GM21515 (cell line): Measurements from ENCODE around the gene RRN3.
"Not testable (repeated sequence)": the region's sequence is repeated elsewhere in the genome, so short reads cannot be mapped to it uniquely, and the experiment has no call there.

ENCODE experiments used
- ATAC-seq: cut with Tn5 transposase; IDR thresholded peaks from one replicate; pipeline ENCODE4 v1.9.1; 2021; ENCODE audit not compliant: unreplicated experiment

Gene RRN3

DNA sequence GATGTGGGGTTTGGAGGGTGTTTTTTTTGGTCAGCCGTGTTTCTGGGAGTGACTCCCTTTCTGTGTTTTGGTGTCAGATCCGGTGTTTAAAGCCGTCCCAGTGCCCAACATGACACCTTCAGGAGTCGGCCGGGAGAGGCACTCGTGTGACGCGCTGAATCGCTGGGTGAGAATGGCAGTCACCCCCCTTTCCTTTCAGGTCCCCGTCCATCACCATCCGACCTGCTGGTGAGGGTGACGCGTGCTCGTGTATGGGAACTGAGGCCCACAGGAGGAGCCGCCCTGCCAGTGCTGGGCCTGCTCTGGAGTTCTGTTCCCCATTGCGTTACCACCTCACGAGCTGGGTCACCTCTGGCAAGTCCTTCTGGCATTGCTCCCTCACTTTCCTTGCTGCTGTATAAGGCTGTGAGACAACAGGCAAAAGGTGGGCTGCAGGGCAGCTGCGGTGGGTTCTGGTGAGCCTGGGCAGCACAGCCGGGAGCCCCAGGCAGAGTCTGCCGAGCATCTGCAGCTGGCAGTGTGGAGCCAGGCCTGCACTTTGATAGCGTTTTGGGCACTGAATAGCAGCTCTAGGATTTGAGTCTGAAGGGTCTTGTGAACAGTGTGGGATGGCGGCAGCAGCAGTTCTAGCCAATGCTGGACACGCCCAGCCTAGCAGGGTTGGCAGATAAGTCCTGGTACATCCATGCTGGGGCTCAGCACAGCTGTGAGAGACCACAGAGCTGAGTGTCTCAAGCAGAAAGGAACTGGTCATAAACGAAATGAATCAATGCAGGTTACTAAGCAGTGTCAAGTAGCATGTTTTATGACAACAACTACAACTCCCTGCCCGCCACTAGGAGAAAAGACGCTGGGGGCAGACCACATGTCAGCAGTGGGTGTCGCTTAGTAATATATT lies 65.0 kb downstream of the RRN3 start:
- not testable (repeated sequence) for ATAC-seq

DNA sequence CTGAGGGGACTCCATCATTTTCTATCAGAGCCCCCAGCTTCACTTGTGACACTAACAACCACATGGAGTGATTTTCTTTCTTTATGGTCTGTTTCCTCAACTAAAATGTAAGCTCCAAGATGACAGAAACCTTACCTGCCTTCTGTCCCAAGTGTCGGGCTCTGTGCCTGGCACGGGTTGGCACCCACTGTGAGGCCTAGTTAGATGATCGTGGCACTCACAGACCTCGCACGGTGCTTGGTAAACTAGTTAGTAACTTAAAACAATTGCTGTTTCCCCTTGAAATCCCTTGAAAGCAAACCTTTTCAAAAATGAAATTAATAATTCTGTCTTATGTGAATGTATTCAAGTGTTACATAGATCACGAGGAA lies 65.7 kb downstream of the RRN3 start:
- not testable (repeated sequence) for ATAC-seq

DNA sequence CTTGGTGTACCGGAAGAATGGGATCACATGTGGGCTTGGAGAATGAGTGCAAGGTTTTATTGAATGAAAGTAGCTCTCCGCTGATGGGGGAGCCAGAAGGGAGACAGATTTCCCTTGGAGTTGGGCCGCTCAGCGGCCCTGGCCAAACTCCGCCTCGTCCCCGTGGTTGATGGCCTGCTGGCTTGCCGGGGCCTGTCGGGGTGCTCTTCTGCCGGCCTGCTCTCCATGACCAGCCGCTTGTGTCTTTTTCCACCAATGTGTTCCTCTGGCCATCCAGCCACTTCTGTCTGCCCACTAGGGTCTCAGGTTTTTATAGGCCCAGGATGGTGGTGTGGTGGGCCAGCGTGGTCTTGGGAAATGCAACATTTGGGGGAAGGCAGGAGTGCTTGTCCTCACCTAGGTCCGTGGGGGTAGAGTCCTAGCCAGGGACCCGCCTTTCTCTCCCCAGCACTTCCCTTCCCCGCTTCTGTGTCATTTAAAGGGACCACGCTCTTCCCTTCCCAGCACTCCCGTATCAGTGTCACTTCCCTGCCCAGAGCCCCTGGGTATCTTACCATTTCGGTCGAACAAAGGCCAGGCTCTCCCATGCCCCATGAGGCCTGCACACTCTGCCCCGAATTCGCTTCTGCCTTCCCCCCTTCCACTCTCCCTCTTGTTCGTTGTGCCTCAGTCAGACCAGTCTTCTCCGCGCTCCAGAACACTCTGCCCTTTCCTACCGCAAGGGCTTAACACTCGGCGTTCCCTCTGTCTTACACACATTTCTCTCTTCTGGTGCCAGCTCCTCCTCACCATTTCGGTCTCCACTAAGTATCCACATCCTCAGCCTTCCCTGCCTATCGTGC lies 66.3 kb downstream of the RRN3 start:
- ATAC-seq: not testable (repeated sequence)

DNA sequence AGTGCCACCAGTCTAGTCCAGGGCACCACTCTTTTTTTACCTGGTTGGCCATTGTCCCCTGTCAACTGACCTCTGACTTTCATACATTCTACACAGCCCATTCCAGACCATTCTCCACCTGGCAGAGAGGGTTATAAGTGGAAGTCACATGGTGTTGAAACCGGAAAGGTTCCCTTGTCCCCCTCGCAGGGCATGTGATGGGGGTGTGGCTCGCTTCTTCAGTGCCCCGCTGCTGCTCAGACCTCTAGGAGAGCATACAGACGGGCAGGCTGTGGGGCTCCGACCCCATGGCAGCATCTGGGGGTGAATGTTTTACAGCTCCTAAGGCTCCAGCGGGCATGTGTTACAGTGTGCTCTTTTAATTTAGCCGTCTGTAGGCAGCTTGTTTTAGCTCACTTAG lies 67.0 kb downstream of the RRN3 start:
- ATAC-seq: not testable (repeated sequence)

DNA sequence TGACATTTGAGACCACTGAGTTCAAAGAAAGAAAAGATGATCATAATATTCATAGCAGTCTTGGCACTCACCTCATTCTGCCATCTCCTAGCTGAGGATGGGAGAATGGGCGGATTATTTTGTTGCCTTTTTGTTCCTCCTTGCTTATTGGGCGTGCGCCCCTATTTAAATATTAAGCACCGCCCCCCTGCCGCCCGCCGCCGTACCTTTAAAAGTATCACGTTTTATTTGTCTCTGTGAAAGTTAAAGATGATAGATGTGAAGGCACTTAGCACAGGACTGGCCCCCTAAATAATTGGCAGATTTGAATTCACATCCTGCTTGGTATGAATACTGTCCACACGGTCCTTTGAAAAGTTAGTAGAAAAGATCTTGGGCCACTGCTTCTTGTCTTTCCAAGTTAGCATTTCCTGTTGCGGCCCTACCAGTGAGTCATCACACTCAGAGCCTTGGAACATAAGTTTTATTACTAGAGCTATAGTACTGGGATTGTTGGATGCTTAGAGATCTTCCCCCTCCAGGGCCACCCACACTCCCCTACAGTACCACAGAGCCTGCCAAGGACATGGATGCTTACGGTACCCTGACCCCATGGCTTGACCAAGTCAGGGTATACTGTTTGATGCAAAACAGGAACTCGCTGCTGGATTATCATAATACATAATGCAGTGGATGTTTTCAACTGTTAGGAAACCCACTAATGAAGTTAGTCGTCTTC lies 68.7 kb downstream of the RRN3 start:
- not testable (repeated sequence) for ATAC-seq

DNA sequence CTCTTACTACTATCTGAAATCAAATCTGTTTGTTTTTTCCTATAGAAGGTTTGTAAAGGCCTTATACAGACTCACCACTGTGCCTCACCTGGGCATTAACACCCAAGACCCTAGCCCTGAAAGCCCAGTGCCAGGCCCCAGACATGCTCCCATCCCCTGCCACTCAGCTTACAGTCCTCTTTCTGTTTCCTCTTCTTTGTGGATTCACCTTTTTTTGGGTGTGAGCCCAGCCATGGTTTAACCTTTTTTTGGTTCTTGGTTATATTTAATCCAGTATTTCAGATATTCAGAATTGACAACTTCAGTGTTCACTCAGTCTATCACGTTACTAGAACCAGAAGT lies 69.2 kb downstream of the RRN3 start:
- ATAC-seq: not testable (repeated sequence)

DNA sequence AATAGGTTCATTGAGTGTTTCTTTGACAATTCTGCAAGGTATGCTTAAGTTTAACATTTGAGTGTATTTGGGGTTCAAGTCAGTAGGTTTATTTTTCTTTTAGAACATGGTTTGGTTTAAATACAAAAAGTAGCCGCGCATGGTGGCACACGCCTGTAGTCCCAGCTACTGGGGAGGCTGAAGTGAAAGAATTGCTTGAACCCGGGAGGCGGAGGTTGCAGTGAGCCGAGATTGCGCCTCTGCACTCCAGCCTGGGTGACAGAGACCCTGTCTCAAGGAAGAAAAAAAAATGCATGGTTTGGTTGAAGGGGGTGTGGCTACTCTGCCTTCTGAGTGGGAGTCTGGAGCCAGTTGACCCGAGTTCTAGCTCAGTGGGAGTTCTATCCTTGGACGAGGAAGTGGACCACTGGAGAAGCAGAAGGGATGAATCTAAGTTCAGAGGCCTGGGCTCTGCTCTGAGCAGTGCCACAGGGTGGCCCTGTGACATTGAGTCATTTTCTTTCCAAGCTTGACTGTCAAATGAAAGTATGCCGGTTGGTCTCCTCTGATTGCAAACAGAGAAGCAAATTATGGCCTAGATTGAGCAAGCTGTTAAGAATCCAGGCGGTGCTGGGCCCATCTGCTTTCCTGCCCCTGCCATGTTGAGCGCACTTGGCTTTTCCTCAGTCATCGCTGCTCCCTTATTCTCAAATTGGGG lies 70.5 kb downstream of the RRN3 start:
- not testable (repeated sequence) for ATAC-seq

DNA sequence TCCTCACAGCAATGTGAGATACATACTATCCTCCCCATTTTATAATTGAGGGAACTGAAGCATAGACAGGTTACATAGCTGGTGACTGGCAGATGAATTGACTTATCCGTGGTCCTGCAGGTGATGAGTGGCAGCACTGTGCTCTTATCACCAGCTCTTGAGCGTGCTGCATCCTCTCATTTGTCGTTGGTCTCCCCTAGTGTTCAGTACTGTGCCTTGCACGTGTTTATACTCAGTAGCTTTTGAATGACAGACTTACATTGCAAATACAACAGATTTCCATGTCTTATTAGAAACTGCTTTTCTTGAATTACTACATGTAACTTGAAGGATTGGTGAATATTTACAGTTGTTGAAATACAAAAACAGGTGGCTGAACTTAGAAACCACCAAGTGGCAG lies 71.9 kb downstream of the RRN3 start:
- ATAC-seq: peak; percentile 67

DNA sequence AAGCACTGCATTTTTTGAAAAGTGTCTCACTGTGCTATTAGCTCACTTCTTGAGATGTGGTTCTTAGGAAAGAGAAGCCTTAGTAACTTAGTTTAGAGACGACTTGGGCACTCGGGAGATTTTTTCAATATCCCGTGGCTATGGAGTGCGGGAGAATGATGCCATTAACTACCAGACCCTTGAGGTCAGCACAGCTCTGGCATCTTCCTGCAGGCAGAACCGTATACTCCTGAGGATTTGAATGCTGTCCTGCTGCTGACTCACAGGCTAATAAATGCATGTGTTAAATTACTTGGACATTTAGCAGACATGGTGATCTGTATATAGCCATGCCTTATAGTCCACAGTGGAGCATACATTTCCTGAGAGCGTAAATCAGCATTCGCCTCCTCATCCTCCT lies 72.6 kb downstream of the RRN3 start:
- not testable (repeated sequence) for ATAC-seq

DNA sequence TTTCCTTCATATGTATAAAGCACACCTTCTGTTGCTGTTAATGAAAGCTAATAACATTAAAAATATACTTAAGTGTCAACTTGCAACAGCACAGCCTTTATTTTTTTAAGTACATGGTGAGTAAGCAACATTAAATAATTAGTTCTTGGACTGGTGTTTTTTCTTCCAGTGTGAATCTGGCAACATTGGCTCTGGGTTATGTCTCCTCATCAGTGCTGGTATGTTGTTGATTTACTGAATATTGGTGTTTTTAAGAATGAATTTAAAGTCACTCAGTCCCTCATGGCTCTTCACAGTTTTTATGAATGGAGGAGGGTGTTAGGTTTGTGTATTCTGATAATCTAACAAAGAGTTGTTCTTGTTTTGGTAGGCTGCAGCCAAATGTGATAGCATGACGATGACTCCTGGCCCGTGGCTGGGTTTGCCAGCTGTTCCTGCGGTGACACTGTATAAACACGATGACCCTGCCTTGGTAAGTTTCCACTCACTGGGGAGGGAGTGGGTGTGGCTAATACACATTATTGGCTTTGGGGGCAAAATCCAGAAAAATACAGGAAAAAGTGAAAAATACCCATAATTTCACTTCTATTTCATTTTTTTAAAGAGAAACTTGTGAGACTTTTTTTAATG lies 77.0 kb downstream of the RRN3 start:
- not testable (repeated sequence) for ATAC-seq

DNA sequence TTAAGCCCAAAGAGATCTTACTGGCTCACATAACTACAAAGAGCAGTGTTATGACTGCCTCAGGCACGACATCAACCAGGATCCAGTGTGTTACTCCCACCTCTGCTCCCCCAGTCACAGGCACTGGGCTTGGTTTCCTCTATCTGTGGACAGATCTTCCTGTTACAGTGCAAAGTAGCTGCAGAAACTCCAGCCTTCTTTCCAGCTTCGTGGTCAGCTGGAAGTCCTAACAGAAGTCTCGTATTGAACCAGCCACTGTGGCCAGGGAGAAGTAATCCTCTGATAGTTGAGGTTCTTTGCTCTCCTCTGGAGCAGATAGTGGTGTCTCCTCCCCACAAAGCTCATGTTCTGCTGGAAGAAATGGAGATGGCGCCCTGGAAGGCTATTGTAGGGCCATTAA lies 77.7 kb downstream of the RRN3 start:
- not testable (repeated sequence) for ATAC-seq

DNA sequence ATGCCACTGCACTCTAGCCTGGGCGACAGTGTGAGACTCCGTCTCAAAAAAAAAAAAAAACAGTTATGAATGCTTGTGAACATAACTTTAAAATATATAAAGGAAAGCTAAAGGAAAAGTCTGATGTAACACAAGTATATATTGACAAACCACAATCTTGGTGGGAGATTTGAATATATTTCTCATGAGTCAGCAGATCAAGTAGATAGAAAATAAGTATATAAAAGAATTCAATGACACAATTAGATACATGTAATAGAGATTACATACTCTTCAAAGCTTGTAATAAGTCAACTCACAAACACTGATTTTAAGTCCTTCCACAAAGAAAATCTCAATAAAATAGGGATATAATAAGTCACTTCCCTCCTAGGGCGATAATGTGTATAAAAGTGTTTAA lies 78.4 kb downstream of the RRN3 start:
- ATAC-seq: not testable (repeated sequence)

DNA sequence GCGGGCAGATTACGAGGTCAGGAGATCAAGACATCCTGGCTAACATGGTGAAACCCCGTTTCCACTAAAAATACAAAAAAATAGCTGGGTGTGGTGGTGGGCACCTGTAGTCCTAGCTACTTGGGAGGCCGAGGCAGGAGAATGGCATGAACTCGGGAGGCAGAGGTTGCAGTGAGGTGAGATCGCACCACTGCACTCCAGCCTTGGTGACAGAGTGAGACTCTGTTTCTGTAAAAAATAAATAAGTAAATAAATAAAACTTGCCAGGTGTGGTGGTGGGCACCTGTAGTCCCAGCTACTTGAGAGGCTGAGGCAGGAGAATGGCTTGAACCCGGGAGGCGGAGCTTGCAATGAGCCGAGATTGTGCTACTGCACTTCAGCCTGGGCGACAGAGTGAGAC lies 81.1 kb downstream of the RRN3 start:
- not testable (repeated sequence) for ATAC-seq
